Astrocyte of the spinal cord (primary cell): ENCODE data around the gene DLST.

ENCODE experiments used
- DNase-seq: peaks from one replicate; pipeline ENCODE4 v3.0.0; 2011; ENCODE audit warnings: low read depth, low spot score
- H3K4me3 ChIP-seq: 2 replicates; pipeline ENCODE4 v1.5.1; 2011; ENCODE audit warnings: low read depth, mild to moderate bottlenecking, low read length, moderate library complexity
- in situ Hi-C: cut with HindIII; loops from 2 replicates; pipeline ENCODE4 v1.10.0; 2017; ENCODE audit warnings: low sequenced_read_pairs
- TF ChIP-seq, protein P1 (sequence below): IDR thresholded peaks from 2 replicates; pipeline ENCODE4 v1.5.1; 2012; ENCODE audit warnings: low read depth, mild to moderate bottlenecking, low read length, inconsistent platforms

DLST gene

DNA sequence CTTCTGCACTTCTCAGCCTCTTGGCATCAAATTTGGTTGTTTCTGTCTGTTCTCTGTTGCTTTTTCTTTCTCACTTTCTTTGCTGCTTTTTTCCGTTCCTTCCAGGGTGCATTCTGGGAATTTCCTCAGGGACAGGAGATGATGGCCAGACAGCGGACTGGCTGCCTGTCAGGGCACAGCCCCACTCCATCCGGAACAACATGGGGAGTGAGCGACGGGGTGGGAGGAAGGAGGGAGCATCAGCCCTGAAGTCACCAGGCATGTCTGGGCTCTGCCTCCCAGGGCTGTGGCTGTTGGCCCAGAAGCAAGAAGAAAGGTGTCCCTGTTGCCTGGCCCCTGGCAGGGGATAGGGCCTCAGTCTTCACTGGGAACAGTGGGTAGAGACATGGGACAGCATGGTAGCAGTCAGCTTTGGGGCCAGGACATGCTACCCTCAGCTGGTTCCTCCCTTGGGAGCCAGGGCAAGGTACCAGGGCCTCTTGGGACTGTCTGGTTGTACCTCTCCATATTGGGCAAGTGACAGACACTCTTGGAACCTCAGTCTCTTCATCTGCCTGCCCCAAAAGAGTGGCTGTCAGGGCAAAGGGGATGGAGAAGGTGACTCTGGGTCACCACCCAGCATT lies 65.1 kb downstream of the DLST start:
- TF ChIP-seq, protein P1, sequence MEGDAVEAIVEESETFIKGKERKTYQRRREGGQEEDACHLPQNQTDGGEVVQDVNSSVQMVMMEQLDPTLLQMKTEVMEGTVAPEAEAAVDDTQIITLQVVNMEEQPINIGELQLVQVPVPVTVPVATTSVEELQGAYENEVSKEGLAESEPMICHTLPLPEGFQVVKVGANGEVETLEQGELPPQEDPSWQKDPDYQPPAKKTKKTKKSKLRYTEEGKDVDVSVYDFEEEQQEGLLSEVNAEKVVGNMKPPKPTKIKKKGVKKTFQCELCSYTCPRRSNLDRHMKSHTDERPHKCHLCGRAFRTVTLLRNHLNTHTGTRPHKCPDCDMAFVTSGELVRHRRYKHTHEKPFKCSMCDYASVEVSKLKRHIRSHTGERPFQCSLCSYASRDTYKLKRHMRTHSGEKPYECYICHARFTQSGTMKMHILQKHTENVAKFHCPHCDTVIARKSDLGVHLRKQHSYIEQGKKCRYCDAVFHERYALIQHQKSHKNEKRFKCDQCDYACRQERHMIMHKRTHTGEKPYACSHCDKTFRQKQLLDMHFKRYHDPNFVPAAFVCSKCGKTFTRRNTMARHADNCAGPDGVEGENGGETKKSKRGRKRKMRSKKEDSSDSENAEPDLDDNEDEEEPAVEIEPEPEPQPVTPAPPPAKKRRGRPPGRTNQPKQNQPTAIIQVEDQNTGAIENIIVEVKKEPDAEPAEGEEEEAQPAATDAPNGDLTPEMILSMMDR: no peak
- no peak overlapping the region for H3K4me3 ChIP-seq
- in situ Hi-C loops: no loop called here
- DNase-seq: no peak

DNA sequence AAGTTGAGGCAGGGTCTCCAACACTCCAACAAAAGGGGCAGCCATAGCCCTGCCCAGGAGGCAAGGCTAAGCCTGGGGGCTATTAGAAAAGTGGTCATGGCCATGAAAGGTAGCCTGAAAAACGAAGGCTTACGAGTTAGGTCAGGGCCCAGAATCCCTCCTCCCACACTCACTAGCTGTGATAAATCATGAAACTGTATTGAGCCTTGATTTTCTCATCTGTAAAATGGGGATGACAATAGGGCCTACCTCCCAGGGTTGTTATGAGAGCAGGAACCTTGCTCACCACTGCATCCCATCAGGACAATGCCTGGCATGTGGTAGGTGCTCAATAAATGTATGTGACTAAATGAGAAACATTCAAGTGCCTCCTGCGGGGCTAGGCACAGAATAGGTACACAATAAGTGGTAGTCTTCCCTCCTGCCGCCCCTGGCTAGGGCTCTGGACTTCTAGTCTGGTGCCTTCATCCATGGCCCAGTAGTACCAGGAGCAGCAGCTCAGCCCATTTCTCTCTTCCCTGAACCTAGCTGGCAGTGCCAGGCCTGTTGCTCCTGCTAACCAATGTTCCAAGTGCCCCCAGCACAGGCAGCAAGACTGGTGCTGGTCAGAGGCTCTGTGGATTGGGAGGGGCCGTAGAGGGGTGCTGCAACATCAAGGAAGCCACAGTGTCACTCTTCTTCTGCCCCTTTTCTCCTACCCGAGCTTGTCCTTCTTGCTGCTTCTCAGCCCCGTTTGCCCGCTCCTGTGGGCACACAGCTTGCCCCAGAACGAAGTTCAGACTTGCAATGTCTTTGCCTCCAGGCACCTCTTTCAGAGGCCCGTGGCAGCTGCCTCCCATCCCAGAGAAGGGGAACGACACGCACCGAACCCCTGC lies 65.9 kb downstream of the DLST start:
- TF ChIP-seq, protein P1: no peak
- no peak overlapping the region for H3K4me3 ChIP-seq
- no peak for DNase-seq
- in situ Hi-C loops: no loop called here

DNA sequence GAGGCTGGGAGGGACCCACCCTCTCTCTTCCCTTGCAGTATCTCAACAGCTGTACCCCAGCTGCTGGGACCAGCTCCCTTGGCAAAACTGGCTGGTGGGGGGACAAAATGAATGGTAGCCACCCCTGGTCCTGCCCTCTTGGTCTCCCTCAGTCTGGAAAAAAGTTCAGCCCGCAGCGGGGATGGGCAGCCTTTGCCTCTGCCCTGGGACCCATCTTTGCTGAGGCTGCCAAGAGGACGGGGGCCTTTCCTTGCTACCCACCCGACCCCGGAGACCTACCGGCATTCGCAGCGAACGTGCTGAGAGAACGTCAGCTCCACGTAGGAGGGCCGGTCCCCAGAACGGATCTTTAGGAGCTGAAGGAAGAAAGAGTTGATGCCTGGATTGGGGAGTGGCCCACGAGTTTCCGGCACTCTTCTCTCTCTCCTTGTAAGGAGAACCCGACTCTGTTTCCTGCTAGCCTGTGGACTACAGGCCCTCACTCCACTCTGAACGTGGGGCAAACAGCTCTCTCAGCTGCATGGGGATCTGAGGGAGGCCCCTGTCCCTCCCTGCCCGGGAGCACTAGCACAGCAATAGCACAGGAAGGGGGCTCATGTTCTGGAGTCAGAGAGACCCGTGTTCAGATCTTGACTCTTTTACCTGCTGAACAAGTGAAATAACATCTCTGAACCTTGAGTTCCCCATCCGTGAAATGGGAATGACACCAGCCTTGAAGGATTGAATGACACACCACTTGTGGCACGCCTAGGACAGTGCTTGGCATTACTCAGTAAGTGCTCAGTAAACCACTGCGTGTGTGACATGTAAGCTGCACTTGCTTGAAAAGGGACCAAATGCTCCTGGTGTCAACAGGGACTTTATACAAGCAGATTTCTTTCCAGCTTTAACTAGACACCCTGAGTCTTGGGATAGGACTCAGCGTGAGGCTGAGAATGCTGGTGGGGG lies 66.8 kb downstream of the DLST start:
- in situ Hi-C loops: no loop called here

DNA sequence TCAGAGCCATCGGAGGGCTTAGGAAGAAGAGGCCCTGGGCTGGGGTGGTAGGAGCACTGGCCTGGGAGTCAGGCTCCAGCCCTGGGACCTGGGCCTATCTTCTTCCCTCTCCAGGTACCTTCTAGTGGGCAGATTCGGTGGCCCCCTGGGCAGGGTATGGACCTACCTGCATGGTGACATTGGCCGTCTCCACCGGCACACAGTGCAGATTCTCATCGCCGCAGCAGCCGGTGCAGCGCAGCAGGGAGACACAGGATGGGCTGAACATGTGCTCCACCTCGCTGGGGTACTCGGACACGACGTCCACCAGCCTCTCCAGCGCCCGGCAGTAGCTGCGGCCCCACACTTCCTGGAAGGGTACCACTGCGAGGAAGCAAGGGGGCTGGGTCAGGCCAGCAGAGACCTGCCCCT lies 67.5 kb downstream of the DLST start:
- no peak for DNase-seq
- H3K4me3 ChIP-seq: no peak overlapping the region
- TF ChIP-seq, protein P1: no peak
- in situ Hi-C loops: no loop called here

More for the DNA sequence above, 66.8 kb downstream of the DLST start:
- TF ChIP-seq, protein P1: no peak
- no peak overlapping the region for H3K4me3 ChIP-seq
- DNase-seq: no peak

DNA sequence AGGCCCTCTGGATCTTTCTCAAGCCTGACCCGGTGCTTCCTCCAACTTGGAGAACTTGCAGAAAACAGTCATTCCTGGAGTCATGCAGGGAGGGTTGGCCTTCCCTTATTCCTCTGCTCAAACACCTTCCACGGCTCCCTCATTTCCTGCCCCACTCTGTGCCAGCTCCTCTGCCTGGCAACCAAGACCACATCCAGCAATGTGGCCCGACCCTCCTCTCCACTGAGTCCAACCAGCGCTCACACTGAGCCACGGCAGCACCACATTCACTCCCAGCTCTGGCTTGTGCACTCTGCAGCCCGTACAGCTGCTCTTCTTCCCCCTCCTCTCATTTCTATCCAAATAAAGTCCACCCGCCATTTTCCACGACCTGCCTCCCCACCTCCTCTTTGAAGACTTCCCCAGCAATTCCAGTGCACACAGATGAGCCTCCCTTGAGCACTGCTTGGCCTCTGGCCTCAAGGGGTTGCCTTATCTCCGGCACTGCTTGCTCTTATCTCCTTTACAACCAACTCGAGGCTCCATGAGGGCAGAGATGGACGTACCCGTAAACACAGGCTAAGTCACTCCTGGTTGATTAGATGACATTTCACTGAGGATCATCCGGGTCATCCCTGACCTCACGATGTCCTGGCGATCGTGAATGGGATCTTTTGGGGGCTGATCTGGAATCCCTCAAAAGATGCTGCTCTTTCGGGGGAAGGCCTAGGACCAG lies 68.3 kb downstream of the DLST start:
- in situ Hi-C loops: no loop called here
- DNase-seq: no peak
- no peak overlapping the region for H3K4me3 ChIP-seq
- TF ChIP-seq, protein P1: no peak
